Gastroesophageal sphincter (tissue), 3 donors: ENCODE measurements around the gene MACROD2.
"Not testable (repeated sequence)": the region's sequence is repeated elsewhere in the genome, so short reads cannot be mapped to it uniquely, and the experiment has no call there.

ENCODE experiments used
- CTCF ChIP-seq, 4 experiments: fragments of 200-600 bp in 2 of 4; fragments of 450-650 bp in 2 of 4; sonication (generic) in 1 of 4; IDR thresholded peaks; one replicate each; pipeline ENCODE4 v1.5.1; 2017 to 2019; ENCODE audit warnings: antibody characterized with exemption in 4 of 4, mild to moderate bottlenecking in 2 of 4, moderate library complexity in 2 of 4
- POLR2AphosphoS5 ChIP-seq: sonication (generic); formaldehyde crosslinking; IDR thresholded peaks from one replicate; pipeline ENCODE4 v1.6.1; 2017; ENCODE audit warnings: antibody characterized with exemption

DNA sequence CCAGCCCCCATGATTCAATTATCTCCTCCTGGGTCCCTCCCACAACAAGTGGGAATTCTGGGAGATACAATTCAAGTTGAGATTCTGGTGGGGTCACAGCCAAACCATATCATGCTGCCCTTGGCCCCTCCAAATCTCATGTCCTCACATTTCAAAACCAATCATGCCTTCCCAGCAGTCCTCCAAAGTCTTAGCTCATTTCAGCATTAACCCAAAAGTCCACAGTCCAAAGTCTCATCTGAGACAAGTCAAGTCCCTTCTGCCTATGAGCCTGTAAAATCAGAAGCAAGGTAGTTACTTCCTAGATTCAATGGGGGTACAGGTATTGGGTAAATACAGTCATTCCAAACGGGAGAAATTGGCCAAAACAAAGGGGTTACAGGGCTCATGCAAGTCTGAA lies 1021.6 kb downstream of the MACROD2 start:
- TF ChIP-seq POLR2AphosphoS5; CTCF (IDR thresholded peaks at IDR 0.05): not testable (repeated sequence)
